IMR-90 (cell line): ENCODE results near the gene PKD1.

Experiments used
- CEBPB ChIP-seq: IDR thresholded peaks from 2 replicates; pipeline ENCODE4 v1.6.1; 2012; ENCODE audit warnings: low read depth, low read length, improper control_type of control experiment
- CTCF ChIP-seq: conservative IDR thresholded peaks from 2 replicates; pipeline ENCODE4 v1.5.1; 2012; ENCODE audit warnings: mild to moderate bottlenecking, low read depth, low read length, improper control_type of control experiment
- FOS ChIP-seq: fragments of 150-350 bp; IDR thresholded peaks from 2 replicates; pipeline ENCODE4 v1.6.1; 2016; ENCODE audit warnings: low read depth, low read length
- MAFK ChIP-seq: IDR thresholded peaks from 2 replicates; pipeline ENCODE4 v1.6.1; 2012; ENCODE audit warnings: low read depth, low read length, improper control_type of control experiment
- MAZ ChIP-seq: IDR thresholded peaks from 2 replicates; pipeline ENCODE4 v1.6.1; 2012; ENCODE audit warnings: low read depth, mild to moderate bottlenecking, low read length, improper control_type of control experiment, moderate library complexity, borderline replicate concordance
- MXI1 ChIP-seq: IDR thresholded peaks from 2 replicates; pipeline ENCODE4 v1.6.1; 2012; ENCODE audit warnings: low read depth, mild to moderate bottlenecking, low read length, moderate library complexity, borderline replicate concordance
- NFE2L2 ChIP-seq: fragments of 150-350 bp; IDR thresholded peaks from 2 replicates; pipeline ENCODE4 v1.6.1; 2016; ENCODE audit warnings: low read depth, mild to moderate bottlenecking, low read length
- POLR2A ChIP-seq: IDR thresholded peaks from 2 replicates; pipeline ENCODE4 v1.6.1; 2012; ENCODE audit warnings: mild to moderate bottlenecking, low read depth, low read length
- RAD21 ChIP-seq: IDR thresholded peaks from 2 replicates; pipeline ENCODE4 v1.6.1; 2012; ENCODE audit warnings: low read length, improper control_type of control experiment
- RCOR1 ChIP-seq: IDR thresholded peaks from 2 replicates; pipeline ENCODE4 v1.6.1; 2012; ENCODE audit warnings: mild to moderate bottlenecking, low read length, improper control_type of control experiment; ENCODE audit not compliant: insufficient replicate concordance
- RFX5 ChIP-seq: IDR thresholded peaks from 2 replicates; pipeline ENCODE4 v1.8.0; 2012; ENCODE audit warnings: low read depth, mild to moderate bottlenecking, low read length, moderate library complexity
- SMC3 ChIP-seq: fragments of 150-350 bp; IDR thresholded peaks from 2 replicates; pipeline ENCODE4 v1.6.1; 2016; ENCODE audit warnings: low read depth, mild to moderate bottlenecking, antibody characterized with exemption, low read length, moderate library complexity
- USF2 ChIP-seq: fragments of 150-350 bp; IDR thresholded peaks from 2 replicates; pipeline ENCODE4 v1.6.1; 2017; ENCODE audit warnings: mild to moderate bottlenecking, antibody characterized with exemption, low read length, low read depth

- no peak for TF ChIP-seq RFX5
- no peak for TF ChIP-seq CTCF
- TF ChIP-seq SMC3 = no peak
- no peak for TF ChIP-seq USF2
- no peak for TF ChIP-seq RAD21
- TF ChIP-seq POLR2A = no peak
- no peak for TF ChIP-seq NFE2L2
- TF ChIP-seq CEBPB = no peak
- TF ChIP-seq FOS = no peak
- TF ChIP-seq MAZ = no peak
- TF ChIP-seq MAFK = no peak
- no peak for TF ChIP-seq RCOR1
- no peak for TF ChIP-seq MXI1
These were observed 40.3 kb upstream of the PKD1 start for GRCh38 chr16:2176047-2176446.
